Measurements from ENCODE around the gene SUPT20H. TPM values are rescaled to one million over a fixed set of nuclear protein-coding genes. Genes with fewer than 3 reads are reported as not detected.

SUPT20H gene
- total RNA-seq, 1 donor from 2014 or later = 56.1 TPM

- DNase-seq (ENCODE audit: low spot score) = no peak
- H3K27me3 Mint-ChIP-seq (ENCODE audit: unreplicated experiment) = no peaks in the 10 kb centered on the region
- H3K4me3 Mint-ChIP-seq (ENCODE audit: unreplicated experiment) = no peak overlapping the region
- no peaks in the 10 kb centered on the region for H3K36me3 Mint-ChIP-seq (ENCODE audit: low read depth, unreplicated experiment)
- no peaks in the 10 kb centered on the region for H3K4me1 Mint-ChIP-seq (ENCODE audit: unreplicated experiment)
- no peaks in the 10 kb centered on the region for H3K9me3 Mint-ChIP-seq (ENCODE audit: unreplicated experiment)
- TF ChIP-seq, protein P1, sequence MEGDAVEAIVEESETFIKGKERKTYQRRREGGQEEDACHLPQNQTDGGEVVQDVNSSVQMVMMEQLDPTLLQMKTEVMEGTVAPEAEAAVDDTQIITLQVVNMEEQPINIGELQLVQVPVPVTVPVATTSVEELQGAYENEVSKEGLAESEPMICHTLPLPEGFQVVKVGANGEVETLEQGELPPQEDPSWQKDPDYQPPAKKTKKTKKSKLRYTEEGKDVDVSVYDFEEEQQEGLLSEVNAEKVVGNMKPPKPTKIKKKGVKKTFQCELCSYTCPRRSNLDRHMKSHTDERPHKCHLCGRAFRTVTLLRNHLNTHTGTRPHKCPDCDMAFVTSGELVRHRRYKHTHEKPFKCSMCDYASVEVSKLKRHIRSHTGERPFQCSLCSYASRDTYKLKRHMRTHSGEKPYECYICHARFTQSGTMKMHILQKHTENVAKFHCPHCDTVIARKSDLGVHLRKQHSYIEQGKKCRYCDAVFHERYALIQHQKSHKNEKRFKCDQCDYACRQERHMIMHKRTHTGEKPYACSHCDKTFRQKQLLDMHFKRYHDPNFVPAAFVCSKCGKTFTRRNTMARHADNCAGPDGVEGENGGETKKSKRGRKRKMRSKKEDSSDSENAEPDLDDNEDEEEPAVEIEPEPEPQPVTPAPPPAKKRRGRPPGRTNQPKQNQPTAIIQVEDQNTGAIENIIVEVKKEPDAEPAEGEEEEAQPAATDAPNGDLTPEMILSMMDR (IDR thresholded peaks at IDR 0.05; ENCODE audit: unreplicated experiment) = no peak
- H3K27ac Mint-ChIP-seq (ENCODE audit: unreplicated experiment) = no peak overlapping the region
Observed at GRCh38 chr13:37089495-37089894, 30.0 kb upstream of the SUPT20H start.

DNA sequence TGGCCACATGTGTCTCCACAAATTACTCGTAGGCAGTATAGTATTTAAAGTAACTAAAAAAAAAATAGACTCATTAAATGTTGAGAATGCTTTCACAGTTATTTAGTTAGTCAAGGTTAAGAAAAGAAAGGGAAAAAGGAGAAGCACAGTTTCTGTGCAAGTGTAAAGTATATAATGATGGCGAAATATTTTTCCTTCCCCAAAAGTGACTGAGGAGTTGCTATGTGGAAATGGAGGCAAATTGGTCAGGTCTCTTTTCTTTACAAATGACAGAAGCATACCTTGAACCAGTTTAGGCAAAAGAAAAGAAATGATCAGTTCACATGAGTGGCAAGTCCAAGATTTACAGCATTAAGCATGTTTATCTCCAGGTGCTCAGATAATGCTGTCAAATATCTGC lies 28.0 kb upstream of the SUPT20H start:
- H3K4me1 Mint-ChIP-seq (ENCODE audit: unreplicated experiment) = no peaks in the 10 kb centered on the region
- H3K27me3 Mint-ChIP-seq (ENCODE audit: unreplicated experiment) = no peaks in the 10 kb centered on the region

DNA sequence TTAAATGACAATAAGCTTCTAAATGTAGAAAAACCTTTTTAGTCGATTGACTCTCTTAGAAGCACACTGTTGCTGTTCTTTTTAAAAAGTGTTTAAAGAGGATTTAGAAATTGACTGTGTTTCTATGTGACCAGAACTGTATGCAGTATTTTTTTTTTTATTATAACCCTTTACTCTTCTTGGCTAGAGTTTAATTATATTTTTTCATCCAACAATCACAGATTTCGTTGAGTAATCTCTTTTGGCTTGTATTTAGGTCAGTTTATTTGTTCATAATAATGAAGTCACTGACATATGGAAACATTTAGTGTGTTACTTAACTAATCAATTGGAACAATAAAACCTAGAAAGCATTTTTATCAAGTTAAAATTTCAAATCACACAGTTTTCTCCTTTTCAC lies 26.1 kb upstream of the SUPT20H start:
- Mint-ChIP-seq H3K27me3 (ENCODE audit: unreplicated experiment) (no peaks in the 10 kb centered on the region), H3K27ac (ENCODE audit: unreplicated experiment) (no peak overlapping the region), H3K4me3 (ENCODE audit: unreplicated experiment) (no peak overlapping the region), H3K36me3 (ENCODE audit: low read depth, unreplicated experiment) (no peaks in the 10 kb centered on the region), H3K4me1 (ENCODE audit: unreplicated experiment) (no peaks in the 10 kb centered on the region), H3K9me3 (ENCODE audit: unreplicated experiment) (no peaks in the 10 kb centered on the region)
- TF ChIP-seq, protein P1 (IDR thresholded peaks at IDR 0.05; ENCODE audit: unreplicated experiment) = no peak
- no peak for DNase-seq (ENCODE audit: low spot score)

More for the DNA sequence above, 28.0 kb upstream of the SUPT20H start:
- Mint-ChIP-seq H3K4me3 (ENCODE audit: unreplicated experiment) (no peak overlapping the region), H3K27ac (ENCODE audit: unreplicated experiment) (no peak overlapping the region), H3K9me3 (ENCODE audit: unreplicated experiment) (no peaks in the 10 kb centered on the region), H3K36me3 (ENCODE audit: low read depth, unreplicated experiment) (no peaks in the 10 kb centered on the region)
- DNase-seq (ENCODE audit: low spot score) = no peak
- TF ChIP-seq, protein P1 (IDR thresholded peaks at IDR 0.05; ENCODE audit: unreplicated experiment) = no peak

GRCh38 chr13:37076818-37077217 lies 17.3 kb upstream of the SUPT20H start:
- no peak overlapping the region for H3K4me3 Mint-ChIP-seq (ENCODE audit: unreplicated experiment)
- H3K9me3 Mint-ChIP-seq (ENCODE audit: unreplicated experiment) = no peaks in the 10 kb centered on the region
- TF ChIP-seq, protein P1 (IDR thresholded peaks at IDR 0.05; ENCODE audit: unreplicated experiment) = no peak
- no peaks in the 10 kb centered on the region for H3K36me3 Mint-ChIP-seq (ENCODE audit: low read depth, unreplicated experiment)
- H3K27me3 Mint-ChIP-seq (ENCODE audit: unreplicated experiment) = peaks cover 5% of the 10 kb centered on the region
- H3K27ac Mint-ChIP-seq (ENCODE audit: unreplicated experiment) = no peak overlapping the region
- no peak for DNase-seq (ENCODE audit: low spot score)
- H3K4me1 Mint-ChIP-seq (ENCODE audit: unreplicated experiment) = peaks cover 3% of the 10 kb centered on the region

GRCh38 chr13:37075164-37075563 lies 15.7 kb upstream of the SUPT20H start:
- peaks cover 3% of the 10 kb centered on the region for H3K4me1 Mint-ChIP-seq (ENCODE audit: unreplicated experiment)
- TF ChIP-seq, protein P1 (IDR thresholded peaks at IDR 0.05; ENCODE audit: unreplicated experiment) = no peak
- H3K9me3 Mint-ChIP-seq (ENCODE audit: unreplicated experiment) = no peaks in the 10 kb centered on the region
- no peak for DNase-seq (ENCODE audit: low spot score)
- no peak overlapping the region for H3K4me3 Mint-ChIP-seq (ENCODE audit: unreplicated experiment)
- no peaks in the 10 kb centered on the region for H3K36me3 Mint-ChIP-seq (ENCODE audit: low read depth, unreplicated experiment)
- H3K27ac Mint-ChIP-seq (ENCODE audit: unreplicated experiment) = no peak overlapping the region
- peaks cover 5% of the 10 kb centered on the region for H3K27me3 Mint-ChIP-seq (ENCODE audit: unreplicated experiment)

Measured in endothelial cell (in vitro differentiated cells).